Measurements from ENCODE around the gene KIAA1191. TPM values are rescaled to one million over a fixed set of nuclear protein-coding genes. Genes with fewer than 3 reads are reported as not detected.

KIAA1191 gene
- total RNA-seq, 3 donors from 2014 or later: 82.2 to 102 (median 90.7) TPM

DNA sequence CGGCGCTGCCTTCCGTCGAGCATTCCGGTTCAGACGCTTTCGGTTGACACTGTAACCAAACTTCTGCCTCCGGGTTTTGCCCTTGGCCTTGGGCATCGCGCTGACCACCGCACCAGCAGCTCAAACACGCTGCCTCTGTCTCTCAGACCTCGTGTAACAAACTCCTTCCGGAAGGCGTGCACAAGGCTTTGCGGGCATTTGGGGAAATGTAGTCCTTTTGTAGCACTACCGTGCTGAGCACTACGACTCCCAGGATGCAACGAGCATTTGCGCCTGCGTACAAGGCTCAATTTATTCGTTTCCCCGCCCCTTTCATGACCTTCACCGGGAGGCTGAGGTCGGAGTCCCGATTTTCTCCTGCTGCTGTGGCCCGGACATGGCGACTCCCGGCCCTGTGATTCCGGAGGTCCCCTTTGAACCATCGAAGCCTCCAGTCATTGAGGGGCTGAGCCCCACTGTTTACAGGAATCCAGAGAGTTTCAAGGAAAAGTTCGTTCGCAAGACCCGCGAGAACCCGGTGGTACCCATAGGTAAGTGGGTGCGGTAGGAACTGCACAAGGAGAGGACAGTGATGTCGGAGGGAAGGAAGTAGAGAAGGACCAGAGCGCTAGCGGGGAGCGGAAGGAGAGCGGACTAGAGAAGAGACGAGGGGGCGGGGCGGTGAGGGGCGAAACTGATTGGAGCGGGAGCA lies 27.0 kb upstream of the KIAA1191 start, which contains the start of the genes HIGD2A and NOP16:
TSS of gene HIGD2A (plus strand) at position 308 of the 691 bp plus-strand sequence. CDS start at position 377, 69 bp downstream.
TSS of gene NOP16 (minus strand) at position 155 of the 691 bp plus-strand sequence. CDS start at position 96, 59 bp downstream.
- Histone ChIP-seq H3K36me3 (peaks cover 8% of the 10 kb centered on the region), H3K9me3 (no peaks in the 10 kb centered on the region), H3K4me1 (peaks cover 7% of the 10 kb centered on the region in 2 donors), H3K27me3 (no peaks in the 10 kb centered on the region), H3K4me3 (peak within 1 kb of the TSS; percentile 77 to 82 (median 79)), H3K27ac (peak within 1 kb of the TSS; percentile 92 to 98)
- DNase-seq (ENCODE audit: low spot score in 2 of 2): peak; percentile 99
- TF ChIP-seq POLR2A (IDR thresholded peaks at IDR 0.05) (no peak), POLR2AphosphoS5 (IDR thresholded peaks at IDR 0.05) (peak; percentile 76 to 93 (median 83))
- TF ChIP-seq, protein P1, sequence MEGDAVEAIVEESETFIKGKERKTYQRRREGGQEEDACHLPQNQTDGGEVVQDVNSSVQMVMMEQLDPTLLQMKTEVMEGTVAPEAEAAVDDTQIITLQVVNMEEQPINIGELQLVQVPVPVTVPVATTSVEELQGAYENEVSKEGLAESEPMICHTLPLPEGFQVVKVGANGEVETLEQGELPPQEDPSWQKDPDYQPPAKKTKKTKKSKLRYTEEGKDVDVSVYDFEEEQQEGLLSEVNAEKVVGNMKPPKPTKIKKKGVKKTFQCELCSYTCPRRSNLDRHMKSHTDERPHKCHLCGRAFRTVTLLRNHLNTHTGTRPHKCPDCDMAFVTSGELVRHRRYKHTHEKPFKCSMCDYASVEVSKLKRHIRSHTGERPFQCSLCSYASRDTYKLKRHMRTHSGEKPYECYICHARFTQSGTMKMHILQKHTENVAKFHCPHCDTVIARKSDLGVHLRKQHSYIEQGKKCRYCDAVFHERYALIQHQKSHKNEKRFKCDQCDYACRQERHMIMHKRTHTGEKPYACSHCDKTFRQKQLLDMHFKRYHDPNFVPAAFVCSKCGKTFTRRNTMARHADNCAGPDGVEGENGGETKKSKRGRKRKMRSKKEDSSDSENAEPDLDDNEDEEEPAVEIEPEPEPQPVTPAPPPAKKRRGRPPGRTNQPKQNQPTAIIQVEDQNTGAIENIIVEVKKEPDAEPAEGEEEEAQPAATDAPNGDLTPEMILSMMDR (IDR thresholded peaks at IDR 0.05): peak in 1 of 3 donors; percentile 58
- intact Hi-C loops (cut with DNase I; ENCODE audit: low total_unique reads): no loop called here

- peaks cover 7% of the 10 kb centered on the region in 2 donors for H3K4me1 ChIP-seq
- intact Hi-C loops (cut with DNase I; ENCODE audit: low total_unique reads): no loop called here
- no peaks in the 10 kb centered on the region for H3K9me3 ChIP-seq
- H3K27me3 ChIP-seq: no peaks in the 10 kb centered on the region
- no peak for DNase-seq (ENCODE audit: low spot score in 2 of 2)
- peak overlapping the region; percentile 92 to 98 for H3K27ac ChIP-seq
- H3K4me3 ChIP-seq: peak overlapping the region; percentile 77 to 82 (median 79)
- peaks cover 8% of the 10 kb centered on the region for H3K36me3 ChIP-seq
- TF ChIP-seq POLR2AphosphoS5 (IDR thresholded peaks at IDR 0.05) (no peak), POLR2A (IDR thresholded peaks at IDR 0.05) (no peak)
- TF ChIP-seq, protein P1 (IDR thresholded peaks at IDR 0.05): no peak
Measured at GRCh38 chr5:176388003-176388443, 26.5 kb upstream of the KIAA1191 start.

- H3K4me1 ChIP-seq: peaks cover 7% of the 10 kb centered on the region in 2 donors
- no peak overlapping the region for H3K27ac ChIP-seq
- intact Hi-C loops (cut with DNase I; ENCODE audit: low total_unique reads): no loop called here
- TF ChIP-seq POLR2AphosphoS5 (IDR thresholded peaks at IDR 0.05) (no peak), POLR2A (IDR thresholded peaks at IDR 0.05) (no peak)
- TF ChIP-seq, protein P1 (IDR thresholded peaks at IDR 0.05): no peak
- peaks cover 8% of the 10 kb centered on the region for H3K36me3 ChIP-seq
- H3K9me3 ChIP-seq: no peaks in the 10 kb centered on the region
- no peaks in the 10 kb centered on the region for H3K27me3 ChIP-seq
- no peak for DNase-seq (ENCODE audit: low spot score in 2 of 2)
- H3K4me3 ChIP-seq: peak overlapping the region; percentile 77 to 82 (median 79)
Measured at GRCh38 chr5:176387384-176387925, 25.9 kb upstream of the KIAA1191 start.

GRCh38 chr5:176386491-176386890 lies 24.9 kb upstream of the KIAA1191 start:
- Histone ChIP-seq H3K36me3 (peaks cover 8% of the 10 kb centered on the region), H3K4me3 (no peak overlapping the region), H3K4me1 (peaks cover 7% of the 10 kb centered on the region in 2 donors), H3K9me3 (no peaks in the 10 kb centered on the region), H3K27ac (no peak overlapping the region), H3K27me3 (no peaks in the 10 kb centered on the region)
- TF ChIP-seq POLR2AphosphoS5 (IDR thresholded peaks at IDR 0.05): no peak
- TF ChIP-seq, protein P1 (IDR thresholded peaks at IDR 0.05): no peak
- TF ChIP-seq POLR2A (IDR thresholded peaks at IDR 0.05): no peak
- no peak for DNase-seq (ENCODE audit: low spot score in 2 of 2)
- intact Hi-C loops (cut with DNase I; ENCODE audit: low total_unique reads): no loop called here

DNA sequence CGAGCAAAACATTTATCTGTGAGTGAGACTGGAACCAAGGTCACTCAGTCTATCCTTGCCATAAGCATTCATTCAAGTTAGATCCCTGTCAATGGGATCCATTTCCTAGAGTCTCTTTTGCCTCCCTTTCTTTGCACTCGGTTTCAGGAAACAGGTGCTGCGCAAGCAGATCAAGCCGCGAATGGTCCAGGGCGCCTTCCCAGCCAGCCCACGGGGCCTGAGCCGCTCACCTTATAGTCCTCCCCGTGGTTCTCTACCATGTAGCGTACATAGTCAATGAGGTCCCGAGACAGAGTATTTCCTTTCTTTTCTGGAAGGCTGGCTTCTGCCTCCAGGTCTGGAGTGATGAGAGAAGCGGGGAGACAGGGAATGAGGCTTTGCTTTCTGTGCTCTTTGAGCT lies 23.4 kb upstream of the KIAA1191 start:
- DNase-seq (ENCODE audit: low spot score in 2 of 2): no peak
- intact Hi-C loops (cut with DNase I; ENCODE audit: low total_unique reads): no loop called here

More for the DNA sequence above, 23.4 kb upstream of the KIAA1191 start:
- H3K36me3 ChIP-seq: peaks cover 8% of the 10 kb centered on the region
- H3K27me3 ChIP-seq: no peaks in the 10 kb centered on the region
- H3K9me3 ChIP-seq: no peaks in the 10 kb centered on the region
- H3K27ac ChIP-seq: no peak overlapping the region
- no peak overlapping the region for H3K4me3 ChIP-seq
- TF ChIP-seq POLR2A (IDR thresholded peaks at IDR 0.05) (no peak), POLR2AphosphoS5 (IDR thresholded peaks at IDR 0.05) (no peak)
- TF ChIP-seq, protein P1 (IDR thresholded peaks at IDR 0.05): no peak
- H3K4me1 ChIP-seq: peaks cover 7% of the 10 kb centered on the region in 2 donors

All from breast epithelium (tissue), 4 donors.